Measurements from ENCODE around the gene WFDC1. TPM values are rescaled to one million over a fixed set of nuclear protein-coding genes. Genes with fewer than 3 reads are reported as not detected.

Gene WFDC1, protein sequence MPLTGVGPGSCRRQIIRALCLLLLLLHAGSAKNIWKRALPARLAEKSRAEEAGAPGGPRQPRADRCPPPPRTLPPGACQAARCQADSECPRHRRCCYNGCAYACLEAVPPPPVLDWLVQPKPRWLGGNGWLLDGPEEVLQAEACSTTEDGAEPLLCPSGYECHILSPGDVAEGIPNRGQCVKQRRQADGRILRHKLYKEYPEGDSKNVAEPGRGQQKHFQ
- total RNA-seq (ENCODE audit: unreplicated experiment), result not detected
- long read RNA-seq, result 0 reads

DNA sequence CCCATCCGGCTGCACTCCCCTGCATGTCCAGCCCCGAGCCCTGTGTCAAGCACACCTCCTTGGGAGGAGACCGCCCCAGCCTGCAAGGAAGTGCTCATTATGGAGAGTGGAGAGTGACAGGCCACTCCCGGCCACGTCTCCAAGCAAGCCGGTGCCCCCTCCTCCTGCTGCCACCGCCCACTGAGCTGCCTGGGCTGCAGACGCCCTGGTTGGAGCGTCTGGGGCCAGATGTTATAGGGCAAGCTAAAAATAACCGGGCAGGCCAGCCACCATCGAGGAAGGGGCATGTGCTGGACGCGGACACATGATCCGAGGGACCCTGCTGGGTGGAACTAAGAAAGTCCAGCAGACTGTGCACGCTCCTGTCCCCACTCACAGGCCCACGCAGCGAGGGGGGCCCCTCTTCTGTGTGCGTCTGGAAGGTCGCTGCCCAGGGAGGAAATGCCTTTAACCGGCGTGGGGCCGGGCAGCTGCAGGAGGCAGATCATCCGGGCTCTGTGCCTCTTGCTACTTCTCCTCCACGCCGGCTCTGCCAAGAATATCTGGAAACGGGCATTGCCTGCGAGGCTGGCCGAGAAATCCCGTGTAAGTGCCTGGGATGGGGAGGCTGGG, at the start of gene WFDC1:
Gene WFDC1 (plus strand): TSS at position 348 of the 612 bp plus-strand sequence. CDS start 94 bp downstream, at position 442.
- Mint-ChIP-seq H3K27ac (ENCODE audit: unreplicated experiment) (no peak within 1 kb of the TSS), H3K27me3 (ENCODE audit: unreplicated experiment) (peaks cover 4% of the 10 kb centered on the region), H3K4me3 (ENCODE audit: unreplicated experiment) (no peak within 1 kb of the TSS), H3K36me3 (ENCODE audit: low read depth, unreplicated experiment) (no peaks in the 10 kb centered on the region), H3K9me3 (ENCODE audit: unreplicated experiment) (no peaks in the 10 kb centered on the region), H3K4me1 (ENCODE audit: unreplicated experiment) (peaks cover 11% of the 10 kb centered on the region)
- no peak for DNase-seq (ENCODE audit: low spot score)
- TF ChIP-seq, protein P1, sequence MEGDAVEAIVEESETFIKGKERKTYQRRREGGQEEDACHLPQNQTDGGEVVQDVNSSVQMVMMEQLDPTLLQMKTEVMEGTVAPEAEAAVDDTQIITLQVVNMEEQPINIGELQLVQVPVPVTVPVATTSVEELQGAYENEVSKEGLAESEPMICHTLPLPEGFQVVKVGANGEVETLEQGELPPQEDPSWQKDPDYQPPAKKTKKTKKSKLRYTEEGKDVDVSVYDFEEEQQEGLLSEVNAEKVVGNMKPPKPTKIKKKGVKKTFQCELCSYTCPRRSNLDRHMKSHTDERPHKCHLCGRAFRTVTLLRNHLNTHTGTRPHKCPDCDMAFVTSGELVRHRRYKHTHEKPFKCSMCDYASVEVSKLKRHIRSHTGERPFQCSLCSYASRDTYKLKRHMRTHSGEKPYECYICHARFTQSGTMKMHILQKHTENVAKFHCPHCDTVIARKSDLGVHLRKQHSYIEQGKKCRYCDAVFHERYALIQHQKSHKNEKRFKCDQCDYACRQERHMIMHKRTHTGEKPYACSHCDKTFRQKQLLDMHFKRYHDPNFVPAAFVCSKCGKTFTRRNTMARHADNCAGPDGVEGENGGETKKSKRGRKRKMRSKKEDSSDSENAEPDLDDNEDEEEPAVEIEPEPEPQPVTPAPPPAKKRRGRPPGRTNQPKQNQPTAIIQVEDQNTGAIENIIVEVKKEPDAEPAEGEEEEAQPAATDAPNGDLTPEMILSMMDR (IDR thresholded peaks at IDR 0.05; ENCODE audit: unreplicated experiment), result no peak

DNA sequence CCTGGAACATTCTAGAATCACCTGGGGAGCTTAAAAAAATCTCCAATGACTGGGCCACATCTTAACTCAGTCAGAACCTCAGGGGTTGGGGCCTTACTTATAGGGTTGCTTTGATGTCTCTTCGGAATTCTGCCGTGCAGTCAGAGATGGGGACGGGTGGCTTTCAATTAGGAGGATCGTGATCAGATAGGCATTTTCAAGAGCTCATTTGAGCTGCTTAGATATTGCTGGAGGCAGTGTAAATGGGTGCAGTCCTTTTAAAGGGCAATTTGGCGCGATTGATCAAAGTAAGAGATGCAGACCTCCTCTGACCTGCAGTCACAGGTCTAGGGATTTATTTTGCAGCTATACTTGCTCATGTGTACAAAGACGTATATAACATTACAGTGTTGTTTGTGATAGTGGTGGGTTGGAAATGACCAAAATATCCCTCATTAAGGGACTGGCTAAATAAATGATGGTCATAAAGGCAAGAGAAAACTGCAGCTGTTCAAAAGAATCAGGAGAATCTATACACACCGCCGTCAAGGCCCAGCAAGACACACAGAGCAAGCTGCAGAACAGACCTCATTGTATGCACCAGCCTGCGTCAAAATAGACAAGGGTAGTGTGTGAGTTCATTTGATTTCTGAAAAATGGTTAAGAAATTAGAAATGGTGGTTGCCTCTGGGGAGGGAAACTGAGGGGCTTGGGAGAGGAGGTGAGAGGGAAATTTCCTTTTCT, 48.6 kb upstream of the WFDC1 start:
- H3K9me3 Mint-ChIP-seq (ENCODE audit: unreplicated experiment), result no peaks in the 10 kb centered on the region
- no peak for DNase-seq (ENCODE audit: low spot score)
- H3K36me3 Mint-ChIP-seq (ENCODE audit: low read depth, unreplicated experiment), result peaks cover 4% of the 10 kb centered on the region
- TF ChIP-seq, protein P1 (IDR thresholded peaks at IDR 0.05; ENCODE audit: unreplicated experiment), result no peak
- H3K27ac Mint-ChIP-seq (ENCODE audit: unreplicated experiment), result no peak overlapping the region
- H3K4me1 Mint-ChIP-seq (ENCODE audit: unreplicated experiment), result no peaks in the 10 kb centered on the region
- no peak overlapping the region for H3K4me3 Mint-ChIP-seq (ENCODE audit: unreplicated experiment)
- H3K27me3 Mint-ChIP-seq (ENCODE audit: unreplicated experiment), result no peaks in the 10 kb centered on the region

DNA sequence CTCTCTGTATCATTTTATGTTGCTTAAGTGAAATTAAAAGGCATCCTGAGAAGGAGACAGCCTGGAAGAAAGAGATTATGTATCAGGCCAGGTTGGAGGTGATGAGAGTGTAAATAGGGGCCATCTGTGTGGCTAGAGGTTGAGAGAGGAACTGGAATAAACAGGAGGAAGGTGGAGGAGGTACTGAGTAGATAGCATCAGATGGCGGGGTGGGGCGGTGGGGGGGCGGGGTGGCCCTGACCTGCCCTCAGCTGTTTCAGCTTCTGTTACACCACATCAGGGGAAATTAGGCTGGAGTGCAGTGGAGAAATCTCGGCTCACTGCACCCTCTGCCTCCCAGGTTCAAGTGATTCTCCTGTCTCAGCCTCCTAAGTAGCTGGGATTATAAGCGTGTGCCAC, 48.0 kb upstream of the WFDC1 start:
- Mint-ChIP-seq H3K4me3 (ENCODE audit: unreplicated experiment) (no peak overlapping the region), H3K36me3 (ENCODE audit: low read depth, unreplicated experiment) (peaks cover 4% of the 10 kb centered on the region), H3K27me3 (ENCODE audit: unreplicated experiment) (no peaks in the 10 kb centered on the region), H3K4me1 (ENCODE audit: unreplicated experiment) (no peaks in the 10 kb centered on the region), H3K27ac (ENCODE audit: unreplicated experiment) (no peak overlapping the region), H3K9me3 (ENCODE audit: unreplicated experiment) (no peaks in the 10 kb centered on the region)
- no peak for DNase-seq (ENCODE audit: low spot score)
- TF ChIP-seq, protein P1 (IDR thresholded peaks at IDR 0.05; ENCODE audit: unreplicated experiment), result no peak

DNA sequence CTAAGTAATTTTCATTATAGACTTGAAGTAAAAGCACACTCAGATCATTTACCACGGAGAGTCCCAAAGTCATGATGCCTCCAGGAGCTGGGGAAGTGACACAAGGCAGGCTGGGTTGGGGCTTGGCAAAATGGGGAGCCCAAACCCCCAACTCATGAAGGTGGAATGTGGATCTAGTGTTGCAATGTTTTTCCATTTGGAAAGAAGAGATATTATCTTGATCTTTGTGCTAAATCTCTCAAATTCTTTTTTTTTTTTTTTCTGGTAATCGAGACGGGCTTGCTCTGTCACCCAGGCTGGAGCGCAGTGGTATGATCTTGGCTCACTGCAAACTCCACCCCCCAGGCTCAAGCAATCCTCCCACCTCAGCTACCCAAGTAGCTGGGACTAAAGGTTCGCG, 47.3 kb upstream of the WFDC1 start:
- H3K36me3 Mint-ChIP-seq (ENCODE audit: low read depth, unreplicated experiment), result peaks cover 4% of the 10 kb centered on the region

More for the DNA sequence above, 47.3 kb upstream of the WFDC1 start:
- Mint-ChIP-seq H3K27me3 (ENCODE audit: unreplicated experiment) (no peaks in the 10 kb centered on the region), H3K4me3 (ENCODE audit: unreplicated experiment) (no peak overlapping the region), H3K9me3 (ENCODE audit: unreplicated experiment) (no peaks in the 10 kb centered on the region), H3K27ac (ENCODE audit: unreplicated experiment) (no peak overlapping the region), H3K4me1 (ENCODE audit: unreplicated experiment) (no peaks in the 10 kb centered on the region)
- TF ChIP-seq, protein P1 (IDR thresholded peaks at IDR 0.05; ENCODE audit: unreplicated experiment), result no peak
- DNase-seq (ENCODE audit: low spot score), result no peak

Data from endothelial cell (in vitro differentiated cells).